NCI-H187 (cell line): ENCODE measurements around the gene TBC1D1.

Experiments
- DNase-seq, 2 experiments: peaks; one replicate each; lab custom pipeline; 2025; lab: John Stamatoyannopoulos, UW

The TBC1D1 gene, protein sequence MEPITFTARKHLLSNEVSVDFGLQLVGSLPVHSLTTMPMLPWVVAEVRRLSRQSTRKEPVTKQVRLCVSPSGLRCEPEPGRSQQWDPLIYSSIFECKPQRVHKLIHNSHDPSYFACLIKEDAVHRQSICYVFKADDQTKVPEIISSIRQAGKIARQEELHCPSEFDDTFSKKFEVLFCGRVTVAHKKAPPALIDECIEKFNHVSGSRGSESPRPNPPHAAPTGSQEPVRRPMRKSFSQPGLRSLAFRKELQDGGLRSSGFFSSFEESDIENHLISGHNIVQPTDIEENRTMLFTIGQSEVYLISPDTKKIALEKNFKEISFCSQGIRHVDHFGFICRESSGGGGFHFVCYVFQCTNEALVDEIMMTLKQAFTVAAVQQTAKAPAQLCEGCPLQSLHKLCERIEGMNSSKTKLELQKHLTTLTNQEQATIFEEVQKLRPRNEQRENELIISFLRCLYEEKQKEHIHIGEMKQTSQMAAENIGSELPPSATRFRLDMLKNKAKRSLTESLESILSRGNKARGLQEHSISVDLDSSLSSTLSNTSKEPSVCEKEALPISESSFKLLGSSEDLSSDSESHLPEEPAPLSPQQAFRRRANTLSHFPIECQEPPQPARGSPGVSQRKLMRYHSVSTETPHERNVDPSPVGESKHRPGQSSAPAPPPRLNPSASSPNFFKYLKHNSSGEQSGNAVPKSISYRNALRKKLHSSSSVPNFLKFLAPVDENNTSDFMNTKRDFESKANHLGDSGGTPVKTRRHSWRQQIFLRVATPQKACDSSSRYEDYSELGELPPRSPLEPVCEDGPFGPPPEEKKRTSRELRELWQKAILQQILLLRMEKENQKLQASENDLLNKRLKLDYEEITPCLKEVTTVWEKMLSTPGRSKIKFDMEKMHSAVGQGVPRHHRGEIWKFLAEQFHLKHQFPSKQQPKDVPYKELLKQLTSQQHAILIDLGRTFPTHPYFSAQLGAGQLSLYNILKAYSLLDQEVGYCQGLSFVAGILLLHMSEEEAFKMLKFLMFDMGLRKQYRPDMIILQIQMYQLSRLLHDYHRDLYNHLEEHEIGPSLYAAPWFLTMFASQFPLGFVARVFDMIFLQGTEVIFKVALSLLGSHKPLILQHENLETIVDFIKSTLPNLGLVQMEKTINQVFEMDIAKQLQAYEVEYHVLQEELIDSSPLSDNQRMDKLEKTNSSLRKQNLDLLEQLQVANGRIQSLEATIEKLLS (N-terminal part only)

DNA sequence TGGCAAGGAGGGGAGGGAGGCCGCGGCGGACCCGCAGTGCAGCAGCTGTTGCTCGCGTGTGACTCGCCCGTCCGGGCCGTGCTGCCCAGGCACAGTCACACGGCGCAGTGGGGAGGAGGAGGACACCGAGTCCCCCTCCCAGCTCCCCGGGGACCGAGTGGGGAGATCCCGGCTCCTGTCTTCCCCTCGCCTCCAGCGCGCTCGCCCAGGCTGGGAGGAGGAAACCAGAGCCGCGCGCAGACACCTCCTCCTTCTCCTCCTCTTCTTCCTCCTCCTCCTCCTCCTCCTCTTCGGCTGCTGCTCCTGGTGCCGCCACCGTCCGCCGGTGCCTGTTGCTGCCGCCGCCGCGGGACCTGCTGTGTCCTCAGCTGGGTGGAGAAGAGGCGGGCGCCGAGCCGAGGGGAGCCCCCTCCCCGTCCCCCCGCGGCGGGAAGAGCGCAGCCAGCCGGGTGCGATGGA is at the start of gene TBC1D1:
Gene TBC1D1 (plus strand): TSS at position 284 of the 459 bp plus-strand sequence. CDS start 11,012 bp downstream, outside the sequence.
- DNase-seq: peak; percentile 27 to 47

DNA sequence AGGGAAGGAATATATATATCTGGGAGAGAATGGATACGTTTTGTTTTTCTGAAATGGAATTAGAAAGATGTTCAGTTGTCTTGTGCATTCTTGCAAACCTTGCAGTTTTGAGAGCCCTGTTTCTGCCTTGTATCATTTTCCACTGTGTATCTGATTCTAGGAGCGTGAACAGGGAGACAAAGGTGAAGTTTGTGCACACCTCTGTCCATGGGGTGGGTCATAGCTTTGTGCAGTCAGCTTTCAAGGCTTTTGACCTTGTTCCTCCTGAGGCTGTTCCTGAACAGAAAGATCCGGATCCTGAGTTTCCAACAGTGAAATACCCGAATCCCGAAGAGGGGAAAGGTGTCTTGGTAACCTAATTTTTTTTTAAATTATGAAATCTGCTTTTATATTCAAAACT is 46.7 kb upstream of the TBC1D1 start:
- DNase-seq: no peak

DNA sequence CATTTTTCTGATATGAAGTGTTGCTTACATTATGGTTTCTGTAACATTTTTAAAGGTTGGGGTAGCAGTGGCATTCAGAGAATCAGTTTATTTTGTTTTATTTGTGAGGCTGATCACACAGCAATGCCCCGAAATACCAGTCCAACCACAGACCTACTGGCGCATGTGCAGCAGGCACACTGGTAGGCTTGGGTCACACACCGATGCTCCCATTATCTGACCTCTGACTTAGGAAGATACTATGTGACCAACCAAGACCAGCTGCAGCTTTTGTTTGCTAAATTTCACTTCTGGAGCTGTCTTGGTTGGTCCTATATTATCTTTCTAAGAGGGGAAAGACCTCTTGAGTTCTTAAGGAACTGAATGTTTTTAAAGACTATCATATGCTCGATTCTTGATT is 45.7 kb upstream of the TBC1D1 start:
- no peak for DNase-seq

DNA sequence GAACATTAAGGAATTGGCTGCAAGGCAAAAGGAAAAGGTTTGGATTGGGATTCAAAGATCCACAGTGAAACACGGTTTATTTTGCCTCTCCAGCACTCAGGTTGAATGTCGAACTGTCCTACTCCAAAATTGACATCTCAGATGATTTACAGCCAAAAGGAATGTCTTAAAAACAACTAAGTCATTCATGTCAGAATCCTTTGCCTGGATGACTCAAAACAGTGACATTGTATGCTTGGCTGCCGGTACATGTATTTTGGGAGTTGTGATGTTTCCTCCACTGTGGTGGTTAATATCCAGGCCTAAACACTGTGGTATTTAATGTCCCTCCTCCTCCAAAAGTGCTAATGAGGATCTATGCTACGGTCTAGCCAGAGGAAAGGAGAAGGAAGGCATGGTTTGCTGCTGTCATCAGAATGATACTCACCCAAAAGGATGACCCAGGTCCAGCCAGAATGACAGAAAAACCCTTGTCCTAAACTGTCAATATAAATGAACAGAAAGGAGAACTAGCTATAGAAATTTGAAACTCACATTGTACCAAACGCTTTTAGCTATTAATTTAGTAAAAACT is 43.5 kb upstream of the TBC1D1 start:
- no peak for DNase-seq

DNA sequence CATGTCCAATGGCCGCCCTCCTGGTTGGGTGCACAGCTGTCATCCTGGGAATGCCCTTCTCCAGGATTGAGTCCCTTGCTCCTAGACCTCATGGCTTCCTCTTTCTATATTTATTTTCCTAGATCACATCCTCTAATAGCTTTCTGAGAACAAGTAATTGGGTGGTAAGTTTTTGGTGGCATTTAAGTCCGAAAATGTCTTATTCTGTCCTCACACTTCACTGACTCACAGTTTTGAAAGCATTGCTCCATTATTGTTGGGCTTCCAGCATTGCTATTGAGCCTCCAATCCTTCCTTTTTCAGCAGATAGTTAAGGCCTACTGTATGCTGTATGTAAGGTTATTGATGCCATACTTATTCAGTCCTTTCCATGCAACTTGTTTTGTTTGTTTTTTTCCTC is 38.5 kb upstream of the TBC1D1 start:
- no peak for DNase-seq

DNA sequence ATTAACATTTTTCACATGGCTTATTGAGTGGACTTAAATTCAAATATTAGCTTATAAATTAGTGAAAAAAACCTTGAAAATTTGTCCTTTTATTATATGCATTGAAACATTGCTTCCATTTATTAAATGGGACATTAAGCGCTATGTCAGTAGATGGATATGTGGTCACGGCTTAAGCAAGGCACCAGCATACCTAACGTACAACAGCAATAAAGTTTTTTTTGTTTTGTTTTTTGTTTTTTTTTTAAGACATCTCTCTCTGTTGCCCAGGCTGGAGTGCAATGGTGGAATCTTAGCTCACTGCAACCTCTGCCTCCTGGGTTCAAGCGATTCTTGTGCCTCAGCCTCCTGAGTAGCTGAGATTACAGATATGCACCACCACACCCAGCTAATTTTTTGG is 32.8 kb upstream of the TBC1D1 start:
- DNase-seq: no peak

DNA sequence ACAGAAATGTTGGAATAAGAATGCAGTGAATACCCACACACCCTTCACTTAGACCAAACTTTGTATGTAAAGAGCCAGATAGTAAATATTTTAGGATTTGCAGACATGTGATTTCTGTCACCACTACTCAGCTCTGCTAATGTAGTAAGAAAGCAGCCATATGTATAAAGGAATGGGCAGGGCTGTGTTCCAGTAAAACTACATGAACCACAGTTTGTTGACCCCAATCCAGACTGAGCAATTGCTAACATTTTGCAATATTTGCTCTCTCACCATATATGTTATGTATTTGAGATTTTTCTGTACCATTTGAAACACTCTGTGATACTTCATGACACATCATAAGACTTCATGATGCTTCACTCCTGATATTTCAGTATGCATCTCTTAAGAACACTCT is 32.0 kb upstream of the TBC1D1 start:
- DNase-seq: no peak

DNA sequence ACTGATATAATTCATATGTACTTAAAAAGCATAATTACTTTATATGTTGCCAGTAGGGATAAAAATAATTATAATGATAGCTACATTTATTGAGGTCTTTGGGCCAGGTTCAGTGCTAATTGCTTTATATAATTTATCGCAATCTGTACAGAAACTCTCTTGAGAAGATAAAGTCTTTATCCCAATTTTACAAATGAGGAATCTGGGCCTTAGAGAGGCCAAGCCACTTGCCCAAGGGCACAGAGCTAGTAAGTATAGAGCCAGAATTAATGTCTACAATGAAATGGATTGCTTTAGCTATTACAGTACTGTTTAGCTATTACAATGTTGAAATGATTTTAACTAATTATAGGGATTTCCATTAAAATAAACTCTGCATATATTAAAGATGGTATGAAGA is 30.6 kb upstream of the TBC1D1 start:
- DNase-seq: no peak

DNA sequence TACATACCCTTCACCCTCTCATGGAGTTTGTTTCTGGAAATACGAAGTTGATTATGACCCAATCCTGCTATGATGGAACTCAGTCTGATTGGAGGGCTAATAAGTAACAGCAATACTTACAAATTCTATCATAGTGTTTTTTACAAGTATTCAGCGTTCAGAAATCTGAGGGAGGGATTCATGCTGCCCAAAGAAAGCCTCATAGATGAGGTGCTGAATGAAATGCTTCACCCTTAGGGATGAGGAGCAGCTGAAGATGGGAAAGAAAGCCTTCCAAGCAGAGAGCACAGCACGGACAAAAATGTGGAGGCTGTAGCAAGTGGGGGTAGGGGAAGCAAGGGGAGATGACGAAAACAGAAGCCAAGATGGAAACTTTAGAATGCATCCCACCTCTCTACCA is 27.9 kb upstream of the TBC1D1 start:
- DNase-seq: no peak

DNA sequence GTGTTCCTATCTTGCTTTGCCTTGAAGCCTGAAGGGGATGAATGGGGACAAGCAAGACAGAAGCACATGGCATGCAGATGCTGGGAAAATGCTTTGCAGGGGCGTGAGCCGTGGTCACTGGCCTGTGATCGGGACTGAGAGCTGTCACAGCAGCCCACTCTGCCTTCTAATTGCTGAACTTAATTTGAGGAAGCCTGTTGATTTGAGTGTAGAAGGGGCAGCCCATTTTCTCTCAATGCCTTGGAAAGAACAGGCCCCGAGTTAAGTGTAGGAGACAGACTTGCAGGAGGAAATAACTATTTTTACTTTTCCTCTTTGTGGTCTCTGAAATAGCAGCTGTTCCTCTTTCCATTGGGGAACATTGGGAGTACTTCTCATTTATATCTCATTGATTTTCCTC is 26.1 kb upstream of the TBC1D1 start:
- DNase-seq: no peak

DNA sequence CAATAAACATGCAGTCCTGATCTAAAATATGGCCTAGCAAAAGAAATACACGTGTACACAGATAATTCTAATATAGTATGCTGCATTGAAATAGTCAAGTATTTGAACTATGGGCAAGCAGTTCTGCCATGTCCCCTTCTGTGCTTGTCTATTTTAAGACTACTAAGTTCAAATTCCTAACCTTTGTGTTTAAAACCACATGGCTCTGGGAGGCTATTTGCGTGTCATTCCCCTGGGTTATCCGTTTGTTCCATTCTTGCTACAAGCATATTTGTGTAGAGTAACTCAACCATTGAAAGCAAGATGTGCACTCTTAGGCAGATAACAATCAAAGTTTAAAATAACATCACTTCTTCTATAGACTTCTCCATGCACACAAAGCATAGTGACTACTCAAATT is 25.4 kb upstream of the TBC1D1 start:
- no peak for DNase-seq

DNA sequence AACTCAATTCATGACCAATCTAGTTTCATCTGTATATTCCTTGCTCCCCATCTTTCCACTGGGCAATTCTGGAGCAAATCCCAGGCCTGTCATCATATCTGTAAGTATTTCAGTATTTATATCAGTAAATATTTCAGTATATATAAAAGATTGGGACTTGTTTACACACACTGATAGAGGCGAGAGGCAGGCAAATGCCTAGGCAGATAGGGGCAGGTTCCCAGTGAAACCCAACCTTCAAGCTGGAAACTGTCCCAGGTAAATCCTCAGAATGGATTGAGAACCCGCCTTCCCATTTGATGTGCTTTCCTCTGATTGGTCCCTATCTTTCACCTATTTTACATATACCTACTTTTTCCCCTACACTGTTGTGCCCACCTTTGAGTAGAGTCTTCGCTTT is 23.8 kb upstream of the TBC1D1 start:
- DNase-seq: no peak

DNA sequence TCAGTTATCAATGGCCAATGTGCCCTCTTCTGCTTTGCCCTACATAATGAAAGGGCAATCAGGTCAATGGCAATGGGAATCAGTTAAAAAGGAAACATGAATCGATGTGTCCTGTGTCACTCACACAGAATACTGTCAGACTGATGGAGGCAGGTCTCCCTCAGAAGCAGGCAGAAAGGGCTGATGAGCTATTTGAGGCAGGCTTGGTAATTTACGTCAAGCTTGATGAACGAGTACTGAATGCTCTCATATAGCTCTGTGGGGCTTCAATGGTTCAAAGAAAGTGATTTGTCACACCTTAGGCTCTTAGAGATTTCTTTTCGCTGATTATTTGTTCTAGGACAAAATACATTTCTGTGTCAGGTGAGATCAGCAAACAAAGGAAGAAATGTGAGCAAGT is 22.6 kb upstream of the TBC1D1 start:
- DNase-seq: no peak

DNA sequence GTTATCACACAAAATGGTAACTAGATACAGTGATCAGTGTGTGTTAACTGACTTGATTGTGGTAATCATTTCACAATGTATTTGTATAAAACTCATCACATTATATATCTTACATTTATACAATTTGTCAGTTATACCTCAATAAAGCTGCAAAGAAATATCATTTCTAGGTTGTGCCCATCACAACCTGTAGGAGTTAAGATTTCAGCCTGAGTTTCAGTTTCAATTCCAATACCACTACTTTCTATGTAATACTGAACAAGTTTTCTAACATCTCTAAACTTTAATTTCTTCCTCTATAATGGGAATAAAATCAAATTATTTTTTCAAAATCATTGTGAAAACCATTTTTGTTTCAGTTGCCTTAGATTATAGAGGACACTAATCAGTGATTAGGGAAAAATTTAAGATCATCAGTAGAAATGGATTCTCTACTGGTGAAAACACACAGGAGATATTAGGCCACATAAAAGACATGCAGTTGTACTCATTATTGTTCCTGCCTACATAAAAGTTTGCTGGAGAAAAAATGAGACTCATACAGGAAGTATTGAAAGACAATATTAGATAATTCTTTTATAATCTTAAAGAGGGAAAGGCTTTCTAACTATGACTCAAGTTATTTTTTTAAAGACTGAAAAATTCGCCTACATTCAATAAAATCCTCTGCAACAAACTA is 18.4 kb upstream of the TBC1D1 start:
- no peak for DNase-seq

DNA sequence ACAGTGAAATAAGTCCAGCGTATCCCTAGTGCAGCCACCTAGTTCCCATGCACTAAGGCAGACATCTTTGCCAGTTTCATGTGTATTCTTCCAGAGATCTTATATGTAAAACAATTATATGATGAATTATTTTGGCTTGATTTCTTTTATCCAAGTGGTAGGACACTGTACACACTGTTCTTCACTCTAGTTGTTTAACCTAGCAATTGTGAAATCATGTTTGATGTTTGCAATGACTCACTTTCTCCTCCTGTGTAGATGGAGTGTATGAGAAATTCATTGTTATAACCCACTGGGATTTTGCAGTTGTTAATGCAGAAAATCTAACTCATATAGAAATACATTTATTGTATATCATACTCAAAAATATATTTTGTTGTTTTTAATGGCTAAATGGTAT is 17.5 kb upstream of the TBC1D1 start:
- no peak for DNase-seq

DNA sequence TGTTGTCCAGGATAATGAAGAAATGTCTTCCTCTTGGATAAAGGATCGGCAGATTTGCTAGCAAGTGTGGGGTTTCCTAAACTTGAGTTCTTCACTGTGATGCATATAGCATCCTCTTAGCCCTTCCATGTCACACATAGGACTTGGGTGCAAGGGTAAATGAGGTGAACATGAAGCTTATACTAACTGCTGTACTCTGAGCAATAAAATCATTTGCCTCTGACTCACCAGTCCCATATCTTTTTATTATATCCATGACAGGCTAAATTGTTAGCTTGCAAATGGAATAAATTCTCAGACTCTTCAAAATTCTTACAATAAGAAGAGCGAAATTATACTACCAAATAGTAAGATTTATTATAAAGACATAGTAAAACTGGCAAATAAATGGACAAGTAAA is 14.7 kb upstream of the TBC1D1 start:
- no peak for DNase-seq

DNA sequence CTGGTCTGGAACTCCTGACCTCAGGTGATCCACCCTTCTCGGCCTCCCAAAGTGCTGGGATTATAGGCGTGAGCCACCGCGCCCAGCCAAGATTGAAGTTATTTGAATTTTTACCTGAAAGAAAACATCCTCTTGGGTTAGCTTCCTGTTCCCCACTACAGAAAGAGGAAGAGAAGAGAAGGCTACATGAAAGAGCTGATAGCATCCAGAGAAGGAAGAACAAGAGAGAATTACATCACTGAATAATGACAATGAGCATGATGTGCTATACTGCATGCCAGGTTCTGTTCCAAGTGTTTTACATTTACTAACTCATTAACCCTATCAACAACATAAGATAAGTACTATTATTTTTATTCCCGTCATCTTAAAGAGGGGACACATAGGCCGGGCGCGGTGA is 11.5 kb upstream of the TBC1D1 start:
- DNase-seq: no peak

DNA sequence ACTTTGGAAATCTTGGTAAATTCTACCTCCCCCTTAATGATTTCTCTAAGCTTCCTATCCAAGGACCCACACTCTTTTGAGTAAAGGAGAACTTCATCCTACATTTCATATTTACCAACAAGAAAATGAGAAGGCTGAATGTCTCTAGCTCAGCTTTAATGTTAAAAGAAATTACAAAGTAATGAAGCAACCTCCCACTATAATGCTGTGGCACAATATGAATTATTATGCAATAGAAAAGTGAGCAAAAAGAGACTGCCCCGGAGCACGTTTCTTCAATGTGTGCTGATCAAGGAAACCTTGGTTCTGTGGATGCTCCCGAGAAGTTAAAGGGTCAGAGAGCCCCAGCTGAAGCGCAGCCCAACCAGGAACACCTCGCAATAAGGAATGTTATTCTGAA is 9.1 kb upstream of the TBC1D1 start:
- no peak for DNase-seq

DNA sequence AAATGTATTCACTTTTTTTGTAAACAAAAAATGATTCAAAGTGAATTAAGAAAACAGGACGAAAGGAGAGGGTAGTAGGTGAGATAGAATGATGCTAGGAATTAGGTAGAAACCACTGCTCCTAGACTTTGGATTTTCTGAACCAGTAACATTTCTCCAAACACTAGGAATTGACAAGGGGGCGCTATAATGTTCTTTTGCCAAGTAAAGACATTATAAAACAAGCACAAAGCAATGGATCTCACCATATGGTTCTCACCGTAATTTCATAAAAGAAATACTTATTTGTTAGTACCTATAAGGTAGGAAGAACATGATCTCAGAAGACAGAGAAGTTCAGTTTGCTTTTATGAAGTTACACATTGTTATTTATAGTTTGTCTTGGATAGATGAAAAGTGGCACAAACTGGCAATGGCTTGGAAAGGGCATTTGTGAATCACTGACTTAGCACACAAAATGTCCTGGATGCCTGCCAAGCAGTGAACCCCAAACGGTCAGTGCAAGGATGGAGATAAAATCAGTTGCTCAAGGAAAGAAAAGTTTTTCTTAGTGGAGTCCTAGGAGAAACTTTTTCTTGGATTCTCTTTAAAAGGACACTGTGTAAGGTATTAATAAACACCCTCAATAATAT is 8.1 kb upstream of the TBC1D1 start:
- DNase-seq: no peak

DNA sequence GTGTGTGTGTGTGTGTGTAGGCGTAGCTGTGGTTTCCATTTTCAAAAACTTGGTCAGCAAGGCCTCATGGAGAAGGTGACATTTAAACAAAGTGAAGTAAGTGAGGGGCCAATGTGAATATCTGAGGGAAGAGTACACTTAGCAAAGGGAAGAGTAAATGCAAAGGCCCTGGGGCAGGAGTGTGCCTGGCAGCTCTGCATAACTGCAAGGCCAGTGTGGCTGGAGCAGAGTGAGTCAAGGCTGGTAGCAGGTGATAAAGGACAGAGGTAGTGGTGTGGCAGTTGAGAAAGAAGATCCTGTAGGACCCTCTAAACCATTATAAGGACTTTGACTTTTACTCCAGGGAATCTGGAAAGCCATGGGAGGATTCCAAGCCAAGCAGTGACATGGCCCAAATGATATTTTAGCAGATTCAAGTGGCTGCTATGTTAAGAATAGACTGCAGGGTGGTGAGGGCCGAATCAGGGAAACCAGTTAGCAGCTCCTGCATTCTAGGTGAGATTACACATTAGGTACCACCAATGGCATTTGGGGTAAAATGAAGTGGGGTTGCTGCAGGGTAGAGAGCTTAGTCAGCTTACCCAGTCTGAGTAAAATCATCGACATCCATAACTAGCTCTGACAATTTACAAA is 5.9 kb upstream of the TBC1D1 start:
- DNase-seq: no peak

DNA sequence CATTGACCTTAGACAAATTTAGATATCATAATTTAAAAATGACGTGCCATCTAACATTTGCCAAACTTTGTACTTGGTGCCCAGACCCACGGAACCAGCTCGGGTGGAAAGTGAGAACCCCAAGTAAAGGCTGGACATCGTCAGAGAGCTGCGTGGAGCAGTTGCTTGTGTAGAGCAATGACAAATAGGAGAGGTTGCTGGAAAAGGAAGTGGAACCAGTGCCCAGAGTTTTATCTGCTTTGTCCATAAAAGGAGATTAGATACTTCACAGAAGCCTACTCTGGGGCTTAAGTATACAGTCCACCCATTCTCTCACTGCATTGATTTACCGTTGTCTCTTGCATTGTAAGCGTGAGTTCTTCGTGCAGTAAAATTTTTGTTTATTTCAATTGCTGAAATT is 5.4 kb upstream of the TBC1D1 start:
- no peak for DNase-seq
